GM10266 (cell line): ENCODE results near the gene BAIAP2L2.

Source experiments
- DNase-seq: peaks from one replicate; pipeline ENCODE4 v3.0.0; 2012; ENCODE audit errors: extremely low spot score
- CTCF ChIP-seq: IDR thresholded peaks from 2 replicates; pipeline ENCODE4 v1.5.1; 2012; ENCODE audit warnings: mild to moderate bottlenecking, low read depth; ENCODE audit not compliant: control insufficient read depth, insufficient read depth; ENCODE audit errors: missing control alignments

Gene BAIAP2L2

DNA sequence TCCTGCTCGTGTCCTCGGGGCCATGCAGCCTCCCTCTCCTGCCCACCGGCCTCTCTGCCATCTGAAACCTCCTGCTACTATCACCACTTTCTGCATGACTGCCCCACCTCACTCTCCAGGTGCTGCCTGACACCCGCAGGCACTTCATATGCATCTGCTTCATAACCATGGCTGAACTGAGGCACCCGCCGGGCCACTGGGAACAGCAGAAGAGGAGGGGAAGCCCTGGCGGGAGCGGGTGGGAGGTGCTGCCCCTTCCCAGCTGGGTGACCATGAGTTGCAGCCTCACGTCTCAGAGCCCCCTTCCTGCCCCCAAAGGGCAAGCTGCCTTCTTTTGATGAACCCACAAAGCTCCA, 75.0 kb downstream of the BAIAP2L2 start:
- TF ChIP-seq CTCF: no peak
- no peak for DNase-seq
